Keratinocyte (primary cell): Measurements from ENCODE around the gene ZFP42.

Experiments
- CTCF ChIP-seq, 3 experiments: IDR thresholded peaks in 1 of 3; conservative IDR thresholded peaks in 1 of 3; optimal IDR thresholded peaks in 1 of 3; 2 replicates in 2 of 3; 3 replicates in 1 of 3; pipeline versions ENCODE3 to v1.5.1; 2011; ENCODE audit warnings: low read length in 3 of 3, mild to moderate bottlenecking in 3 of 3, moderate library complexity in 2 of 3, control low read depth in 1 of 3, inconsistent platforms in 1 of 3; ENCODE audit not compliant: insufficient read depth in 2 of 3; ENCODE audit errors: extremely low read depth in 1 of 3
- EZH2 ChIP-seq: IDR thresholded peaks from one replicate; pipeline ENCODE4 v1.6.1; 2012; ENCODE audit warnings: inconsistent platforms, mild to moderate bottlenecking, low read length, moderate library complexity

GRCh38 chr4:187983746-187984145, 11.8 kb upstream of the ZFP42 start:
- TF ChIP-seq CTCF (optimal IDR thresholded peaks at IDR 0.05 in 1 of 3, IDR thresholded peaks at IDR 0.05 in 1 of 3, conservative IDR thresholded peaks at IDR 0.05 in 1 of 3; ENCODE audit: extremely low read depth in 1 of 3, insufficient read depth in 2 of 3, low read length in 3 of 3), result no peak
- no peak for TF ChIP-seq EZH2
